Adrenal gland (tissue), 12 donors: ENCODE results near the gene MACROH2A2. TPM values are rescaled to one million over a fixed set of nuclear protein-coding genes. Genes with fewer than 3 reads are reported as not detected.
"Not testable (repeated sequence)": the region's sequence is repeated elsewhere in the genome, so short reads cannot be mapped to it uniquely, and the experiment has no call there.

Experiments
- DNase-seq, 7 donors: peaks; one replicate each; pipeline ENCODE4 v3.0.0-alpha.2; 2019 to 2020
- H3K27ac ChIP-seq, 5 donors: fragments of 200-600 bp; sonication (generic) in 4 of 5; 1 replicate in 3 of 5; 2 replicates in 2 of 5; pipeline versions ENCODE4 v1.5.1 to v1.8.0; 2016 to 2020; ENCODE audit warnings: mild to moderate bottlenecking in 1 of 5
- H3K27me3 ChIP-seq: fragments of 200-600 bp; 2 replicates; pipeline ENCODE4 v1.8.0; 2021
- H3K36me3 ChIP-seq, 2 donors: fragments of 200-600 bp; replicated peaks in 1 of 2; 1 replicate in 1 of 2; 2 replicates in 1 of 2; pipeline versions ENCODE4 v1.5.1 to v1.8.0; 2018 to 2022
- H3K4me1 ChIP-seq, 2 donors: fragments of 200-600 bp; replicated peaks in 1 of 2; 1 replicate in 1 of 2; 2 replicates in 1 of 2; pipeline versions ENCODE4 v1.5.1 to v1.8.0; 2018 to 2021
- H3K4me3 ChIP-seq, 4 donors: fragments of 200-600 bp; sonication (generic) in 3 of 4; one replicate each; pipeline ENCODE4 v1.5.1; 2016 to 2018
- H3K9me3 ChIP-seq, 3 donors: fragments of 200-600 bp; sonication (generic) in 1 of 3; replicated peaks in 1 of 3; 1 replicate in 2 of 3; 2 replicates in 1 of 3; pipeline versions ENCODE4 v1.5.1 to v1.8.0; 2016 to 2021
- CTCF ChIP-seq, 6 experiments: fragments of 450-650 bp in 4 of 6; fragments of 200-600 bp in 2 of 6; sonication (generic) in 1 of 6; IDR thresholded peaks; 1 replicate in 5 of 6; 2 replicates in 1 of 6; pipeline versions ENCODE4 v1.5.1 to v1.8.0; 2016 to 2021; ENCODE audit warnings: antibody characterized with exemption in 6 of 6, mild to moderate bottlenecking in 2 of 6, moderate library complexity in 1 of 6
- POLR2A ChIP-seq, 2 donors: fragments of 450-650 bp; IDR thresholded peaks; one replicate each; pipeline ENCODE4 v1.6.1; 2017; ENCODE audit warnings: antibody characterized with exemption in 2 of 2, mild to moderate bottlenecking in 2 of 2, moderate library complexity in 1 of 2
- whole genome bisulfite sequencing, 4 donors: extraction: QIAGEN DNeasy Blood & Tissue Kit in 2 of 4; methylation state at CpG; one replicate each; pipeline versions ENCODE4 v1.1.5 to v1.1.7; 2013 to 2017; 5-methylcytosine and 5-hydroxymethylcytosine counted together
- intact Hi-C, 2 donors: fragments of 100-400 bp; cut with DNase I; formaldehyde crosslinking; loops; one replicate each; pipeline versions ENCODE4 v1.14.1 to v1.15.0; 2022 to 2023
- polyA plus RNA-seq, 3 donors: library from polyadenylated mRNA; stranded (reverse); fragments of 200-250 nt in 2 of 3; fragments of 350-450 nt in 1 of 3; fragmentation: Illumina TruSeq in 1 of 3; extraction: RNeasy Lipid Tissue Mini Kit (QIAGEN cat#74804) in 1 of 3; gene quantifications; one replicate each; pipeline ENCODE4 v1.2.3, GENCODE V29; 2013 to 2014
- total RNA-seq, 9 donors: library from RNA; depleted of rRNA in 4 of 9; stranded (reverse); fragments of >200 nt in 4 of 9; fragments of 120-200 nt in 1 of 9; fragmentation: NEBNext Ultra II Directional in 1 of 9; extraction: Animal tissue kit (Norgen Biotek cat#: 25700) in 1 of 9; gene quantifications; one replicate each; pipeline versions ENCODE4 v1.1.0 to v1.2.4, GENCODE V29; 2013 to 2023
- donor health status: healthy with polysubstance abuse.
- donor health status: Bipolar disorder and iron deficiency.
- donor health status: DM: yes; HTN: yes; CAD: no.
- donor health status: DM: no; HTN: no; CAD: no.
- donor health status: DM: no; HTN: no; CAD: no.
- donor health status: DM: yes; HTN: yes; CAD: no.

The MACROH2A2 gene
- total and polyA plus RNA-seq, 12 donors, result 1.8 to 28.1 (median 3.3) TPM

GRCh38 chr10:70121281-70121949 is 68.8 kb downstream of the MACROH2A2 start:
- no peak for DNase-seq
- intact Hi-C loops, result no loop called here
- TF ChIP-seq CTCF (IDR thresholded peaks at IDR 0.05) (no peak), POLR2A (IDR thresholded peaks at IDR 0.05) (no peak)
- Histone ChIP-seq H3K27me3 (no peaks in the 10 kb centered on the region), H3K36me3 (peaks cover 0 to 16% of the 10 kb centered on the region in 2 donors), H3K27ac (no peak overlapping the region), H3K4me3 (no peak overlapping the region), H3K9me3 (no peaks in the 10 kb centered on the region), H3K4me1 (no peaks in the 10 kb centered on the region)
- WGBS, 4 donors, result 94 to 98% (median 95%) methylated on average over 11 of the region's 11 CpGs

GRCh38 chr10:70122742-70123141 is 70.1 kb downstream of the MACROH2A2 start:
- no peak overlapping the region for H3K27ac ChIP-seq
- intact Hi-C loops, result no loop called here
- DNase-seq, result no peak
- no peaks in the 10 kb centered on the region for H3K4me1 ChIP-seq
- no peaks in the 10 kb centered on the region for H3K9me3 ChIP-seq
- TF ChIP-seq CTCF (IDR thresholded peaks at IDR 0.05), result no peak
- no peak for TF ChIP-seq POLR2A (IDR thresholded peaks at IDR 0.05)
- H3K27me3 ChIP-seq, result no peaks in the 10 kb centered on the region
- H3K36me3 ChIP-seq, result peaks cover 0 to 16% of the 10 kb centered on the region in 2 donors
- 83 to 94% (median 91%) methylated on average over 5 of the region's 5 CpGs for WGBS, 4 donors
- H3K4me3 ChIP-seq, result no peak overlapping the region

- intact Hi-C loops, H3K27me3 ChIP-seq, H3K9me3 ChIP-seq, DNase-seq, H3K4me1 ChIP-seq, H3K27ac ChIP-seq, H3K4me3 ChIP-seq: not testable (repeated sequence)
- H3K36me3 ChIP-seq, result peaks cover 0 to 16% of the 10 kb centered on the region in 2 donors
- 83 to 100% (median 90%) methylated on average over 5 to 9 of the region's 9 CpGs for WGBS, 4 donors
These were observed 70.5 kb downstream of the MACROH2A2 start for GRCh38 chr10:70123166-70123565.

GRCh38 chr10:70123817-70124216 is 71.2 kb downstream of the MACROH2A2 start:
- Histone ChIP-seq H3K27ac (no peak overlapping the region), H3K4me1 (no peaks in the 10 kb centered on the region), H3K36me3 (peaks cover 0 to 15% of the 10 kb centered on the region in 2 donors), H3K27me3 (no peaks in the 10 kb centered on the region), H3K9me3 (no peaks in the 10 kb centered on the region), H3K4me3 (no peak overlapping the region)
- 89 to 95% (median 94%) methylated on average over 4 to 10 of the region's 10 CpGs for WGBS, 4 donors
- TF ChIP-seq POLR2A (IDR thresholded peaks at IDR 0.05), result no peak
- TF ChIP-seq CTCF (IDR thresholded peaks at IDR 0.05), result no peak
- DNase-seq, result no peak
- intact Hi-C loops, result no loop called here

- peaks cover 0 to 9% of the 10 kb centered on the region in 2 donors for H3K36me3 ChIP-seq
These were observed 71.8 kb downstream of the MACROH2A2 start for GRCh38 chr10:70124415-70124814.

More at GRCh38 chr10:70124415-70124814, 71.8 kb downstream of the MACROH2A2 start:
- 97 to 100% (median 99%) methylated on average over 1 of the region's 1 CpG for WGBS, 4 donors
- Histone ChIP-seq H3K9me3 (no peaks in the 10 kb centered on the region), H3K4me3 (no peak overlapping the region), H3K27ac (no peak overlapping the region), H3K4me1 (no peaks in the 10 kb centered on the region), H3K27me3 (no peaks in the 10 kb centered on the region)
- DNase-seq, result no peak
- no peak for TF ChIP-seq CTCF (IDR thresholded peaks at IDR 0.05)
- no peak for TF ChIP-seq POLR2A (IDR thresholded peaks at IDR 0.05)
- intact Hi-C loops, result no loop called here
